Lower lobe of right lung (tissue), 2 donors: ENCODE measurements around the gene ADAMTSL3. TPM values are rescaled to one million over a fixed set of nuclear protein-coding genes. Genes with fewer than 3 reads are reported as not detected.

ENCODE experiments used
- ATAC-seq, 2 donors: fragments of 200-7000 bp; cut with Tn5 transposase; one replicate each; pipeline ENCODE4 v1.9.1; 2020 to 2022; ENCODE audit warnings: mild to moderate bottlenecking in 2 of 2, moderate library complexity in 2 of 2
- DNase-seq: peaks from one replicate; pipeline ENCODE4 v3.0.0-alpha.2; 2020
- H3K27ac ChIP-seq: fragments of 200-600 bp; one replicate; pipeline ENCODE4 v1.8.0; 2022
- H3K27me3 ChIP-seq: fragments of 200-600 bp; one replicate; pipeline ENCODE4 v1.8.0; 2022; ENCODE audit warnings: low read depth
- H3K36me3 ChIP-seq: fragments of 200-600 bp; one replicate; pipeline ENCODE4 v1.8.0; 2022; ENCODE audit warnings: mild to moderate bottlenecking
- H3K4me1 ChIP-seq: fragments of 200-600 bp; one replicate; pipeline ENCODE4 v1.8.0; 2022
- H3K4me3 ChIP-seq: fragments of 200-600 bp; one replicate; pipeline ENCODE4 v1.8.0; 2022; ENCODE audit warnings: mild to moderate bottlenecking
- H3K9me3 ChIP-seq: fragments of 200-600 bp; one replicate; pipeline ENCODE4 v1.8.0; 2022
- intact Hi-C: fragments of 100-400 bp; cut with DNase I; formaldehyde crosslinking; loops from one replicate; pipeline ENCODE4 v1.11.0; 2022
- total RNA-seq: library from RNA; stranded (reverse); fragmentation: NEBNext Ultra II Directional; extraction: Animal tissue kit (Norgen Biotek cat#: 25700); gene quantifications from one replicate; pipeline ENCODE4 v1.2.1, GENCODE V29; 2021
- TF ChIP-seq, protein P1 (sequence below): fragments of 200-600 bp; IDR thresholded peaks from one replicate; pipeline ENCODE4 v1.8.0; 2022; ENCODE audit warnings: antibody characterized with exemption, mild to moderate bottlenecking
- donor health status: DM: no; HTN: yes; CAD: no; lungs with severe emphysema.

The ADAMTSL3 gene
- total RNA-seq, 1 donor from 2014 or later = 26.4 TPM

DNA sequence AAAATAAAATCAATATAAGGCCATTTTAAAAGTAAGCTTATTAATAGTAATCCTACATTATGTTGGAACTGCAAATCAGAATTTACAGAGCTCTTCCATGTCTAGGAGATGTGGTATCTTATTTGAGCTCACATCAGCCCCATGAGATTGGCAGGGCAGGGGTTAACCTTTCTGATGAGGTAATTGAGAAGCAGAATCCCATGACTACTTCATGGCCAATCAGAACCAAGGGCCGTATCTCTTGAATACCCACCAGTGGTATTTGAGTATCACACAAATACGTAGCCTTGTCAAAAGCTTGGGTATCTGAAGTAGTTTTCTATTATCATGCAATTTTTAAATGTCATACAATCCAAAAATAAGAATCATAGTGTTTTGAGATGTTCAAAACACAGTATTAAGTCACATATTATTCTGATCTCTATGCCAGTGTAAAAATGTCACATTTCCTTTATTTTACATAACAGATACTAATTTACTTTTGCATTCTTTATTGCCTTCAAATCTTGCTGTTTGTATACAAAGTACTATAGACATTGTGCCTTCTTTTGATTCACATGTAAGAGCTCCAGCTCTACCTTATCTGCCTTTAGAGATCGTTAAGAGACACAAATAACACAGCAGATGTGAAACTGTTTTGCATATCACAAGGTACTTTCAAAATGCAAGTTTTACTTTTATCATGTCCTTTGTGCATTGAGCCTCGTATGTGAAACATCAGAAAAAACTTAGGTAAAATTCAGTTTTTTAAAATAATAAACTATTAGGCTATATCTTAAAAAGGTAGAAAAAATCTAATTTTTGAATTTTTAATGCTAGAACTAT lies 329.9 kb downstream of the ADAMTSL3 start:
- Histone ChIP-seq H3K27me3 (no peaks in the 10 kb centered on the region), H3K4me3 (no peak overlapping the region), H3K36me3 (no peaks in the 10 kb centered on the region), H3K9me3 (no peaks in the 10 kb centered on the region), H3K27ac (no peak overlapping the region), H3K4me1 (no peaks in the 10 kb centered on the region)
- ATAC-seq (no peak), DNase-seq (no peak)
- TF ChIP-seq, protein P1, sequence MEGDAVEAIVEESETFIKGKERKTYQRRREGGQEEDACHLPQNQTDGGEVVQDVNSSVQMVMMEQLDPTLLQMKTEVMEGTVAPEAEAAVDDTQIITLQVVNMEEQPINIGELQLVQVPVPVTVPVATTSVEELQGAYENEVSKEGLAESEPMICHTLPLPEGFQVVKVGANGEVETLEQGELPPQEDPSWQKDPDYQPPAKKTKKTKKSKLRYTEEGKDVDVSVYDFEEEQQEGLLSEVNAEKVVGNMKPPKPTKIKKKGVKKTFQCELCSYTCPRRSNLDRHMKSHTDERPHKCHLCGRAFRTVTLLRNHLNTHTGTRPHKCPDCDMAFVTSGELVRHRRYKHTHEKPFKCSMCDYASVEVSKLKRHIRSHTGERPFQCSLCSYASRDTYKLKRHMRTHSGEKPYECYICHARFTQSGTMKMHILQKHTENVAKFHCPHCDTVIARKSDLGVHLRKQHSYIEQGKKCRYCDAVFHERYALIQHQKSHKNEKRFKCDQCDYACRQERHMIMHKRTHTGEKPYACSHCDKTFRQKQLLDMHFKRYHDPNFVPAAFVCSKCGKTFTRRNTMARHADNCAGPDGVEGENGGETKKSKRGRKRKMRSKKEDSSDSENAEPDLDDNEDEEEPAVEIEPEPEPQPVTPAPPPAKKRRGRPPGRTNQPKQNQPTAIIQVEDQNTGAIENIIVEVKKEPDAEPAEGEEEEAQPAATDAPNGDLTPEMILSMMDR = no peak
- intact Hi-C loops = no loop called here

DNA sequence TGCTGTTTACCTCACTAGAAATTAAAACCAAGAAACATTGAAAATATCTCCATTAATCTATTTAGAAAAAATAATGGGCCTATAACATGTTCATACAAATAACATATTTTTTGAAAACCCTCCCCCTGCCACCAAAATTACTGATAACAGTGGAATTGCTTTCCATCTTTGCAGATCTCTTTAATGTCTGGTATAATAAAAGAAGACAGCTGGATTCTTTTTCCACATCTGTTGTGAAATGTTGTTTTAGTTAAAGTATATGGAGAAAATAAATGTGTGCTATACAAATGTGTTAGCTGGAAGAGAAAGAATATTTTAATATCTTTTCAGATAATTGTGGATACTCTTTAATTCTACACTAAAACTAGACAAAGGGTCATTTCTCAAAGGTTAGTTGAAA lies 330.7 kb downstream of the ADAMTSL3 start:
- intact Hi-C loops = no loop called here
- no peaks in the 10 kb centered on the region for H3K27me3 ChIP-seq
- TF ChIP-seq, protein P1 = no peak

DNA sequence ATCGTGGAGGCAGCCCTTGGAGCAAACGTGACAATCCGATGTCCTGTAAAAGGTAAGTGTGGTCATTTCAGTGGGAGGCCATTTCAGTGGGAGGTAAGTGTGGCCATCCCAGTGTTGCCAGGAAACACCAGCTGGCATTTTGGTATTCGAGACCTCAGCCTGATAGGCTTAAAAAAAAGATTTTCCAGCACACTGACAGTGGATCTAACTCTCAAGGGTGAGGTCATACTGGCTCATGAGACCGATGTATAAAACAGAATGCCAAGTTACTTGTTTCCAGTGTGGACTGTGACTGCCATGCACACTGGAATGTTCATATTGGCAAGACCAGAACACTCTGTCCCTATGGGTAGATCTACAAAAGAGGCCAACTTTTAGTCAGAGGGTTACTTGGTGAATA lies 337.2 kb downstream of the ADAMTSL3 start:
- no peaks in the 10 kb centered on the region for H3K9me3 ChIP-seq
- H3K36me3 ChIP-seq = peaks cover 4% of the 10 kb centered on the region
- TF ChIP-seq, protein P1 = no peak
- ATAC-seq = no peak
- no peaks in the 10 kb centered on the region for H3K27me3 ChIP-seq
- no peak overlapping the region for H3K27ac ChIP-seq
- intact Hi-C loops = no loop called here
- DNase-seq = no peak
- no peak overlapping the region for H3K4me3 ChIP-seq
- no peaks in the 10 kb centered on the region for H3K4me1 ChIP-seq

More for the DNA sequence above, 330.7 kb downstream of the ADAMTSL3 start:
- no peak for DNase-seq
- Histone ChIP-seq H3K36me3 (no peaks in the 10 kb centered on the region), H3K4me3 (no peak overlapping the region), H3K9me3 (no peaks in the 10 kb centered on the region), H3K4me1 (no peaks in the 10 kb centered on the region), H3K27ac (no peak overlapping the region)
- ATAC-seq = no peak

DNA sequence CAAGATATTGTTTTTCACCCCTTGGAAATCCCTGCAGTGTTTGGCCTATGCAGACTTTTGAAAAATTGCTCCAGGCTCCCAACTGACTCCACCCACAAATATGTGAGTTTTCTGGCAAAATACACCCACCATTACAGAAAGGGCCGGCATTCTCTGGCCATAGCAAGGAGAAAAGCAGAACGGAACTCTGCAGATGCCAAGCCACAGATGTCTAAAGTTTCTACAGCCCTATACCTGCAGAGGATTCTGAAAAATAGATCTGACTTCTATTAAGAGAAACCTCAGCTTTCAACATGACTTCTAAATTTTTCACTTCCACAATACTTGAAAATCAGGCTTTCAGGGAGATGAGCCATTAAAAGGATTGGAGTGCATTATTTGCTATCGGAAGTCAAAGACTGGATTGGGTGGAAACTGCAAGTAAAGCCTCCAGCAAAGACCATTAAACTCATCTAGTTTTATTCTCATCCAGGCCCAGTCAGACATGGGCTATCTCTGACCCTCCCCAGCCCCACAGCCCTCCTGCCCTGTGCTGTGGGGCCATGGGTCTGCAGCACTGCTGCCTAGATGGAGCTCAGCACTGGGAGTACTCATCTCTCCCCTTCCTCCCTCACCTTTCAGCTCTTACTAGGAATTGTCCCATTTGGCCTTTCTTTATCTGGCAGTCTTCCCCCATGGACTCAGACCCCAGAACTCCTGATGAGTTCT lies 338.6 kb downstream of the ADAMTSL3 start:
- no peak for ATAC-seq
- intact Hi-C loops = no loop called here

DNA sequence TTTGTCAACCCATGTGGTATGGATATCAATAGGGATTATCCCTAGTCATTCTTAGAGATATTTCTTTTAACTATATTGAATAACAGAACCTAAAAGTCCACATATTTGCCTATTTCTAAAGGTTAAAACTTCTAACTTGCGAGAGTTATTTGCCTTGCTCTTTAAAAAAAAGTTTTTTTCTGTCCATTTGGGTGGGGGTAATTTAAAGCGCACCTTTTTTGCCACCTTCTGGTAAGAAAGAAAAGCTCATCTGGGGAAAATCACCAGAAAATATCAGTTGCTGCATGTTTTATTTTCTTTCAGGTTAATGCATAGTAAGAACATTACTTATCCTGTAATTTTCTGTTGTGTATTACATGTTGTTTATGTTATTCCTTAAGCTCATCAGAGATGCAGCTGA lies 339.7 kb downstream of the ADAMTSL3 start:
- ATAC-seq (no peak), DNase-seq (no peak)
- H3K36me3 ChIP-seq = peaks cover 4% of the 10 kb centered on the region
- H3K4me3 ChIP-seq = no peak overlapping the region
- H3K4me1 ChIP-seq = no peaks in the 10 kb centered on the region
- TF ChIP-seq, protein P1 = no peak
- H3K9me3 ChIP-seq = no peaks in the 10 kb centered on the region
- H3K27ac ChIP-seq = no peak overlapping the region
- intact Hi-C loops = no loop called here
- no peaks in the 10 kb centered on the region for H3K27me3 ChIP-seq

More for the DNA sequence above, 338.6 kb downstream of the ADAMTSL3 start:
- Histone ChIP-seq H3K27ac (no peak overlapping the region), H3K9me3 (no peaks in the 10 kb centered on the region), H3K4me1 (no peaks in the 10 kb centered on the region), H3K4me3 (no peak overlapping the region), H3K36me3 (peaks cover 4% of the 10 kb centered on the region), H3K27me3 (no peaks in the 10 kb centered on the region)
- DNase-seq = no peak
- TF ChIP-seq, protein P1 = no peak
